DMS 273 (cell line): ENCODE data around the gene IL20.

Source experiments
- DNase-seq: peaks from one replicate; lab custom pipeline; 2025; ENCODE audit not compliant: unreplicated experiment; lab: John Stamatoyannopoulos, UW

IL20 gene

DNA sequence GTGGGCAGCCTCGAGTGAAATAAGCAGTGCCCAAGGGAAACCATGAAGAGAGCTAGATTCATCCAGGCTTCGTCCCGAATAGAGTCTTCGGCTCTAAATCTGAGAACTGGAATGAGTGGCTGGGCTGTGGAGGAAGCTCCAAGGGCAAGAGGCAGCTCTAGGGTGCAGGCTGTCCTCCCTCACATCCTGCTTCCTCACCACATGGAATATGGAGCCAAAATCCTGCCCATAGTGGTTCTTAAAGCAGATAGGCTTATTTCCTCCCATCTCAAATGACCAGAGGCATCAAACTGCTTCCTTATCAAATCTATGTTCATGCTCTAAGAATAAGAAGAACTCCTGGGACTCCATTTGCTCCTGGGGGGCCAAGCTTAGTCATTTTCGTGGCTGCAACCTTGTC, 34.3 kb downstream of the IL20 start:
- no peak for DNase-seq

GRCh38 chr1:206900149-206900548, 34.7 kb downstream of the IL20 start:
- no peak for DNase-seq

DNA sequence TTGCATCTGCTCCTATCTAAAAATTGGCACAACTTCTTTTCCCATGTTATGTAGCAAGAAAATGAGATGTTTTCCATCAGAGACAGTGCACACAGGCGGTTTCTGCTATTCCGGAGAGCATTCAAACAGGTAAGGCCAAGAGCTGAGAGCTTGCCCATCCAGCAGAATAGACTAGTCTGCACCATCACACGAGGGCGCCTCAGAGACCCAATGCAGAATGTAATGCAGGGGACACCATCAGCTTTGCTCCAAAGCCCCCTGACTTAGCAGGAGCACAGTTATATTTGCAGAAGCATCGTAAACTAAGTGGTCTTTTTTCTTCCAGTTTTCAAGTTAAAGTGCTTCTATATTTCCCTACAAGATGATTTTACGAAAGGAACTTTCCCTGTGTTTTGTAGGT, 36.5 kb downstream of the IL20 start:
- DNase-seq, result no peak

GRCh38 chr1:206902702-206903101, 37.3 kb downstream of the IL20 start:
- no peak for DNase-seq

DNA sequence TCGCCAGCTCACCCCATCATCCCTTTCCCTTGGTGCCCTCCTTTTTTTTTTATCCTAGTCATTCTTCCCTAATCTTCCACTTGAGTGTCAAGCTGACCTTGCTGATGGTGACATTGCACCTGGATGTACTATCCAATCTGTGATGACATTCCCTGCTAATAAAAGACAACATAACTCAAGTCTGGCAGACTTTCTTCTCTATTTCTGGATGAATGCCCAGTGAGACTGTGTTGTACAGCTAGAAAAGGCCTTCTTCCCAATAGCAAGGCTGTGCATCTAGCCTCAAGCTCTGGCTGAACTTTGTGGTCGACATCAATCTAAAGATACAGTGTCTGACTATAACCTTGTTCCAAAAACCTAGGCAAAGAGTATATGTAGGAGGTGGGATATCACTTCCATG, 38.3 kb downstream of the IL20 start:
- DNase-seq, result peak; percentile 12

GRCh38 chr1:206904423-206905142, 39.2 kb downstream of the IL20 start:
- DNase-seq, result no peak

- no peak for DNase-seq
Observed at GRCh38 chr1:206905295-206906164, 40.1 kb downstream of the IL20 start.

- DNase-seq, result peak; percentile 60
Observed at GRCh38 chr1:206907304-206907991, 42.0 kb downstream of the IL20 start.

DNA sequence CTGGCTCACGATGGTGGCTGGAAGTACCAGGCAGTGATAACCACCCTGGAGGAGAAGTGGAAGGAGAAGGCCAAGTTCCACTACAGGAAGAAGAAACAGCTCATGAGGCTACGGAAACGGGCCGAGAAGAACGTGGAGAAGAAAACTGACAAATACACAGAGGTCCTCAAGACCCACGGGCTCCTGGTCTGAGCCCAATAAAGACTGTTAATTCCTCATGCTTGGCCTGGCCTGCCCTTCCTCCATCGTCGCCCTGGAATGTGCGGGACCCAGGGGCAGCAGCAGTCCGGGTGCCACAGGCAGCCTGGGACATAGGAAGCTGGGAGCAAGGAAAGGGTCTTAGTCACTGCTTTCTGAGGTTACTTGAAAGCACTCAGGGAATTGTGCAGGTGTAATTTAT, 42.6 kb downstream of the IL20 start:
- DNase-seq, result no peak

DNA sequence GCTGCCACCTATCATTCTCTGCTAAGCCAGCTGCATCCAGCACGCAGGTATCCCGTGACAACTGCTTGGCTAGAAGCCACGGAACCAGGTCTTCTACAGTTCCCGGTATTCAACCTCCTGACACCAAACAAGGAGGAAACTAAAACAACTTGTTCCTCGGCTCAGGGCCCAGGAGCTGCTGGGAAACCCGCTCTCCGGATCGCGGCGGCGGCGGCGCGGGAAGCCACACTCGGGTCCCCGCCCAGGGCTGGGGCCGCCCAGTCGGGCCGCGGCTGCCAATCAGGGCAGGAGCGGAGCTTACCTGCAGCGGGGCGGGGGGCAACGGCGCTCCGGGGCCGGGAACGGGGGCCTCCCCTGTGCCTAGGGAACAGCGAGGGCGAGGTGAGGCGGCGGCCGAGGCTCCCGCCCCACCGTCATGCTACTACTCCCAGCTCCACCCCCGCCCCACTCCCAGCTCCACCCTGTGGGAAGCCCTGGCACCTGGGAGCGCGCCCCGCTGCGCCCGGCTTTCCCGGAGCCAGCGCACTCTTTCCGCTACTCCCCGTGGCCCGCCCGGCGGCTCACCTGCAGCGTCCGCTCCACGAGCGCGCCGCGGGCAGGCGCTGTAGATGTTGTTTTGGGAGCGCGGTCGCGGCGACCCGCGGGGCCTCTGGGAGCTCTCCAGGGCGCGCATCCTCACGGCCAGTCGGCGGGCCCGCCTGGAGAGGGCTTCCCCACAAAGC, 43.9 kb downstream of the IL20 start:
- DNase-seq, result peak; percentile 70

DNA sequence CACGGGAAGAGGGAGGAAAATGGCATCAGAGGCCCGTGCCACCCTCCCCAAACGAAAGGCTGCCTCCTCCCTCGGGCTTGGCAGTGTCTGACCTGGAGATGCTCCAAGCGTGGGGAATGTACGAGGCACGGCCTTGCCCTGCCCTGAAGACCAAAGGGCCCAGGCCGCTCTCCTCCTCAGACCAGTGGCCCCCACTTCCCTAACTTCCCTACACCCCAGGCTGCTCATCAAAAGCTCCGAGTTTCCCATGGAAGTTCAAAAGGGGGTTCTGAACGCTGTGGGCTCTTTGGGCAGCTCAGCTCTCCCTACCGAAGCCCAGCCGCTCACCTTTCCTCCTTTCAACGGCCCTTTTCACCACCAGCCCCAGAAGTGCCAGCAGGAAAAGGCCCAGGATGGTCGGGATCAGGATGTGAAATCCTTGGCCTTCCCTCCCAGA, 44.5 kb downstream of the IL20 start:
- DNase-seq, result no peak

- DNase-seq, result peak; percentile 73
Observed at GRCh38 chr1:206911064-206911663, 45.7 kb downstream of the IL20 start.

GRCh38 chr1:206912445-206913095, 47.1 kb downstream of the IL20 start:
- peak; percentile 91 for DNase-seq

GRCh38 chr1:206913766-206914537, 48.5 kb downstream of the IL20 start:
- no peak for DNase-seq

- no peak for DNase-seq
Observed at GRCh38 chr1:206915030-206915735, 49.8 kb downstream of the IL20 start.

DNA sequence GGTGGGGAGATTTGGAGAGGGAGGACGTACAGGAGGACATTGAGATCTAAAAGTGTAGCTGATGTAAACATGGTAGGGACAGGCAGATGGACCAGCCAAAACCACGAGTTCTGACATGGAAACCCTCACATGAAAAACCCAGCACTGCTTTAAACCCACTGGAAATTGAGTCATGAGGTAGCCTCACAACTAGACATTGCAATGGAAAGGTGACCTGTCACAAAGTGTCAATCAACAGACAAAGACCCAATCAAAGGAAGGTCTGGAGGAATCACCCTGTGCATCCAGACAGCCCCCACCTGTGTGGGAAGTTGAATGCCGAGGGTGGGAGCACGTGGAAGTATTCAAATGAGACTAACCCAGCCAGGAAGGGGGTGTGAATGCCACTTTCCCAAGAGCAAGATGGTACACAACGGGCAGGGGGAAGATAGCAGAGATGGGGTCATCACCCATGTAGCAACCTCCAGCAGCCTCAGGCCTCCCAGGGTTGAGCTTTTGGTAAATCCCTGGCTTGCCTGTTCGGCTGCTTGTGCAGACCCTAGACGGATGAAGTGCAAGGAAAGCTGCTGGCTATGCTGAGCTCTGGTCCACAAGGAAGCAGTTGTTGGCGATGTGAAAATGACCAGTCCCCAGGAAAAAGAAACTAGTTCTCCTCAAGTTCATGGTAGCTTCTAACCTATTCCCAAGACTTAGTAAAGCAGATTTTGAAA, 50.7 kb downstream of the IL20 start:
- no peak for DNase-seq

- DNase-seq, result no peak
Observed at GRCh38 chr1:206918076-206918475, 52.7 kb downstream of the IL20 start.
